ENCODE measurements around the gene TOP1.

- TF ChIP-seq, protein P1, sequence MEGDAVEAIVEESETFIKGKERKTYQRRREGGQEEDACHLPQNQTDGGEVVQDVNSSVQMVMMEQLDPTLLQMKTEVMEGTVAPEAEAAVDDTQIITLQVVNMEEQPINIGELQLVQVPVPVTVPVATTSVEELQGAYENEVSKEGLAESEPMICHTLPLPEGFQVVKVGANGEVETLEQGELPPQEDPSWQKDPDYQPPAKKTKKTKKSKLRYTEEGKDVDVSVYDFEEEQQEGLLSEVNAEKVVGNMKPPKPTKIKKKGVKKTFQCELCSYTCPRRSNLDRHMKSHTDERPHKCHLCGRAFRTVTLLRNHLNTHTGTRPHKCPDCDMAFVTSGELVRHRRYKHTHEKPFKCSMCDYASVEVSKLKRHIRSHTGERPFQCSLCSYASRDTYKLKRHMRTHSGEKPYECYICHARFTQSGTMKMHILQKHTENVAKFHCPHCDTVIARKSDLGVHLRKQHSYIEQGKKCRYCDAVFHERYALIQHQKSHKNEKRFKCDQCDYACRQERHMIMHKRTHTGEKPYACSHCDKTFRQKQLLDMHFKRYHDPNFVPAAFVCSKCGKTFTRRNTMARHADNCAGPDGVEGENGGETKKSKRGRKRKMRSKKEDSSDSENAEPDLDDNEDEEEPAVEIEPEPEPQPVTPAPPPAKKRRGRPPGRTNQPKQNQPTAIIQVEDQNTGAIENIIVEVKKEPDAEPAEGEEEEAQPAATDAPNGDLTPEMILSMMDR (IDR thresholded peaks at IDR 0.05), result no peak
- no peak for TF ChIP-seq POLR2A (IDR thresholded peaks at IDR 0.05)
These were observed 23.9 kb upstream of the TOP1 start for GRCh38 chr20:41004531-41005360.
